SH-SY5Y (cell line): ENCODE data around the gene MAN1A1.

ENCODE experiments used
- GATA2 ChIP-seq: IDR thresholded peaks from 2 replicates; pipeline ENCODE4 v1.6.1; 2011; ENCODE audit warnings: mild to moderate bottlenecking, low read depth, low read length
- GATA3 ChIP-seq: IDR thresholded peaks from 2 replicates; pipeline ENCODE4 v1.6.1; 2011; ENCODE audit warnings: low read depth, mild to moderate bottlenecking, low read length, moderate library complexity

GRCh38 chr6:119257726-119258125 lies 91.8 kb downstream of the MAN1A1 start:
- TF ChIP-seq GATA2 (no peak), GATA3 (no peak)
